ENCODE data around the gene MATK. TPM values are rescaled to one million over a fixed set of nuclear protein-coding genes. Genes with fewer than 3 reads are reported as not detected.
"Not testable (repeated sequence)": the region's sequence is repeated elsewhere in the genome, so short reads cannot be mapped to it uniquely, and the experiment has no call there.

The MATK gene
- total RNA-seq, 2 donors from 2014 or later: 5.4 to 6.4 TPM

GRCh38 chr19:3768015-3768747 lies 18.0 kb downstream of the MATK start:
- no peaks in the 10 kb centered on the region for H3K27me3 ChIP-seq (replicated peaks; ENCODE audit: insufficient read depth)
- H3K27ac ChIP-seq: no peak overlapping the region
- no peaks in the 10 kb centered on the region for H3K9me3 ChIP-seq
- peaks cover 19% of the 10 kb centered on the region for H3K36me3 ChIP-seq
- ATAC-seq (ENCODE audit: insufficient number of reproducible peaks, low FRiP score, low read depth): no peak
- DNase-seq (ENCODE audit: low spot score): no peak
- peaks cover 0 to 4% of the 10 kb centered on the region in 2 donors for H3K4me1 ChIP-seq (ENCODE audit: control insufficient read depth in 1 of 2, low read depth in 2 of 2)
- no peak overlapping the region for H3K4me3 ChIP-seq
- no peak for TF ChIP-seq CTCF (IDR thresholded peaks at IDR 0.05)

- Histone ChIP-seq H3K4me1 (ENCODE audit: control insufficient read depth in 1 of 2, low read depth in 2 of 2) (peaks cover 0 to 7% of the 10 kb centered on the region in 2 donors), H3K27ac (no peak overlapping the region), H3K4me3 (no peak overlapping the region), H3K27me3 (replicated peaks; ENCODE audit: insufficient read depth) (no peaks in the 10 kb centered on the region), H3K9me3 (no peaks in the 10 kb centered on the region), H3K36me3 (peaks cover 19% of the 10 kb centered on the region)
- TF ChIP-seq CTCF (IDR thresholded peaks at IDR 0.05): no peak
- ATAC-seq (ENCODE audit: insufficient number of reproducible peaks, low FRiP score, low read depth) (no peak), DNase-seq (ENCODE audit: low spot score) (no peak)
Measured at GRCh38 chr19:3767050-3767449, 19.1 kb downstream of the MATK start.

- Histone ChIP-seq H3K36me3 (peaks cover 19% of the 10 kb centered on the region), H3K9me3 (no peaks in the 10 kb centered on the region), H3K4me3 (no peak overlapping the region), H3K4me1 (ENCODE audit: control insufficient read depth in 1 of 2, low read depth in 2 of 2) (peaks cover 3 to 12% of the 10 kb centered on the region in 2 donors), H3K27ac (no peak overlapping the region), H3K27me3 (replicated peaks; ENCODE audit: insufficient read depth) (no peaks in the 10 kb centered on the region)
- TF ChIP-seq CTCF (IDR thresholded peaks at IDR 0.05): no peak
- no peak for DNase-seq (ENCODE audit: low spot score)
- ATAC-seq (ENCODE audit: insufficient number of reproducible peaks, low FRiP score, low read depth): no peak
Measured at GRCh38 chr19:3766520-3766919, 19.7 kb downstream of the MATK start.

GRCh38 chr19:3765757-3766156 lies 20.4 kb downstream of the MATK start:
- ATAC-seq (ENCODE audit: insufficient number of reproducible peaks, low FRiP score, low read depth): not testable (repeated sequence)

GRCh38 chr19:3765121-3765520 lies 21.1 kb downstream of the MATK start:
- no peak overlapping the region for H3K4me3 ChIP-seq
- no peak for DNase-seq (ENCODE audit: low spot score)
- peaks cover 19% of the 10 kb centered on the region for H3K36me3 ChIP-seq
- H3K9me3 ChIP-seq: no peaks in the 10 kb centered on the region
- no peak for ATAC-seq (ENCODE audit: insufficient number of reproducible peaks, low FRiP score, low read depth)
- H3K27ac ChIP-seq: no peak overlapping the region
- H3K4me1 ChIP-seq (ENCODE audit: control insufficient read depth in 1 of 2, low read depth in 2 of 2): peaks cover 10 to 21% of the 10 kb centered on the region in 2 donors
- TF ChIP-seq CTCF (IDR thresholded peaks at IDR 0.05): no peak
- no peaks in the 10 kb centered on the region for H3K27me3 ChIP-seq (replicated peaks; ENCODE audit: insufficient read depth)

More at GRCh38 chr19:3765757-3766156, 20.4 kb downstream of the MATK start:
- peaks cover 3 to 15% of the 10 kb centered on the region in 2 donors for H3K4me1 ChIP-seq (ENCODE audit: control insufficient read depth in 1 of 2, low read depth in 2 of 2)
- H3K4me3 ChIP-seq; DNase-seq (ENCODE audit: low spot score); H3K9me3 ChIP-seq; H3K27me3 ChIP-seq (replicated peaks; ENCODE audit: insufficient read depth); H3K27ac ChIP-seq: not testable (repeated sequence)
- H3K36me3 ChIP-seq: peaks cover 19% of the 10 kb centered on the region

Measured in thoracic aorta (tissue), 2 donors.